HG02938 (cell line): ENCODE results near the gene CAP1.
"Not testable (repeated sequence)": the region's sequence is repeated elsewhere in the genome, so short reads cannot be mapped to it uniquely, and the experiment has no call there.

Source experiments
- ATAC-seq: cut with Tn5 transposase; IDR thresholded peaks from one replicate; pipeline ENCODE4 v1.9.1; 2021; ENCODE audit warnings: mild to moderate bottlenecking, moderate library complexity; ENCODE audit not compliant: unreplicated experiment

The CAP1 gene

DNA sequence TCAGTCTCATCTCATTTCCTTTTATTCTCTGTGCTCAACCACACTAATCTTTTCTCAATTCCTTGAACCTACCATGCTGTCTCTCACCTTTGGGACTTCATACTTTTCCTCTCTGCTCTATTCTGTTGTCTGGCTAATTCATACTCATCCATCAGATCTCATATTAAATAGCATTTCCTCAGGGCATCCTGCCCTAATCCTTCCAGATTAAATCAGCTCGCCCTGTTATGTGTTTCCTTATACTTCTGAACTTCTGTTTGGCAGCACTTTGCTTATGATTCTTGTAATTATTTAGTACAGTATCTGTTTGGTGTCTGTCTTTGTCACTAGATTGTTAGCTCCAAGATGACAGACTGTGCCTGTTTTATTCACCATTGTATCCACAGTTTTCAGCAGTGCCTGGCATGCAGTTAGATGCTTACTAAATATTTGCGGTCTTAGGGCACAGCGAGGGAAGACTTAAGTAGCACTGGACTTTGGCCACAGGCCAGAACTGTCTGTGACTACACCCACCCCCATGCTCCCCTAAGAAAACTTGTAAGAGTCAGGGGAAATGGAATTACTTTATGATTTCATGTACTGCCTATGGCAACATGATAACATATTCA lies 9.9 kb upstream of the CAP1 start:
- no peak for ATAC-seq

DNA sequence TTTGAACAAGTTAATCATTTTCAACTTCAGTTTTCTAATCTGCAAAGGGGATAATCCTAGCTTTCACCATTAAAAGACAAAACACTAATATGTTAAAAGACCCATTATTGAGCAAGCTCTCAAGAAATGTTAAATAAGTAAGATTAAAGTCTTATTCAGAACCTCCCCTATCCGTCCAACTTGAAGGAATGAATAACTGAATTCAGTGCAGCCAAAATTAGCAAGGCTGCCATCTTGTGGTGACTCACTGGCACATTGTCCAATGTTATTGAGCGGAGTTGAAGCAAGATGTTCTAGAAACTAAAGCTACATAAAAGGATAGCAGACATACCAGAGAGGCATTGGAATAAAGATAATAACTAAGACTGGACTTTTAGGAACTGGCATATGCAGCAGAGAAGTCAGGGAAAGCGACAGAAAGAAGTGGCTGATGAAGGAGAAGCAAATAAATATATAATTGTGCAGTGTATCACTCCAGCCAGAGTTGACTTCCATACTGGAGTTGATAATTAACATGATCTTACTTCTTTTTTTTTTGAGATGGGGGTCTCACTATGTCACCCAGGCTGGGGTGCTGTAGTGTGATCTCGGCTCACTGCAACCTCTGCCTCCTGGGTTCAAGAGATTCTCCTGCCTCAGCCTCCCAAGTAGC lies 8.2 kb upstream of the CAP1 start:
- no peak for ATAC-seq

DNA sequence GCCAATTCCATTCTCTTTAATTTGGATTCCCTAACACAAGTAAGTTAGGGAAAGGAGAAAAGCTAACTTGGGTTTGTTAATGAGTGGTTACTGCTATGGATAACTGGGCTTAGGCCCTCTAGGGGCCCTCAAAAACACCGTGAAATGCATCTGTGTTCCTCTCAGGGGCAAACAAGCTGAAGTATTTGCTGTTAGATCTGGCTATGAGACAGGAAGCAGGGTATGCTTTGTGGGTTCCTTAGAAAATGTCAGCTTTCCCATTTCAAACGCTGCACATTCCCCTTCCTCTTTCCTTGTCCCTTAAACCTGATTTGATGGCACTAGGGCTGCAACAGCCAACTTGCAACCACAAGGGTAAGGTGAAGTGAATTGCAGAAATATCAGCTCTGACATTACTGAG lies 5.7 kb upstream of the CAP1 start:
- no peak for ATAC-seq

DNA sequence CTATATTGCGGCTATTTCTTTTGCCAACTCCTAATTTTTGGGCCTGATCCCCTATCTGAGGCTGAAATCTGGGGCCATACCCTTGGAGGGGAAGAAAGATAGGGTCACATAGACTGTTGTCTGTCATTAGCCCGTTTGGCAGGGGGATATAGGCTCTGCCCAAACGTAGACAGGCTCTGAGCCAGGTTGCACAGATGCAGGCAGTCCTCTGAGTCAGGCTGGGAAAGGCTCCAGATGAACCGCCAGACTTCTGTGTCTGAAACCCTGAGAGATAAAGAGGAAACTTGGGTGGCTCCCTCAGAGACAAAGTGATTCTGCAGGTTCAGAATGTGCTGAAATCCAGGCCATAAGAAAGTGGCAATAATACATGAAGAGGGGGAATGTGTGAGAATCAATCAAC lies 4.0 kb upstream of the CAP1 start:
- no peak for ATAC-seq

DNA sequence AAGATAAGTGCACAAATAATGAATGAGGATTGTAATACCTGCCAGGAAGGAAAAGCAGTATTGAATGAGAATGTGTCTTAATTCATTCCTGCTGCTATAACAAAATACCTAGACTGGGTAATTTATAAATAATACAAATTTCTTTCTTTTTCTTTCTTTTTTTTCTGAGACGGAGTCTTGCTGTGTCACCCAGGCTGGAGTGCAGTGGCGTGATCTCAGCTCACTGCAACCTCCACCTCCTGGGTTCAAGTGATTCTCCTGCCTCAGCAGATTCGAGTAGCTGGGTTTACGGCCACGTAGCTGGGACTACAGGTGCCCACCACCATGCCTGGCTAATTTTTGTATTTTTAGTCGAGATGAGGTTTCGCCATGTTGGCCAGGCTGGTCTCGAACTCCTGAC lies 3.3 kb upstream of the CAP1 start:
- not testable (repeated sequence) for ATAC-seq

DNA sequence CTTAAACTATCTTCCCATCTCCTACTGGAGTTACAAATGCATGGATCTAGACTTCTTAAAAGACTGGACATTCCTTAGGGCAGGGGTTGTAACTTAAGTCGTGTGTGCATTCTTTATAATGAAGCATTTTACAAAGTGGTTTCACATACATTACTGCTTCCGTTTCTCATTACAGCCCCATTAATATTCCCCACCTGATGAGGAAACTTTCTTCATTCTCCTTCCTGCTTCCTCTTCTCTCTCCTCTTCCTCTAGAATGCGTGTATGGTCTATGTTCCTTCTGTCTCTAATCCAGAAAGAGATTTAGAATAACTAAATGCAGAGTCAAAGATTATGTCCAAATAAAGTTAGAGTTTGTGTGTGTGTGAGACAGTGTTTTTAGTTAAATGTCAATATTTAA lies 1.8 kb upstream of the CAP1 start:
- no peak for ATAC-seq

DNA sequence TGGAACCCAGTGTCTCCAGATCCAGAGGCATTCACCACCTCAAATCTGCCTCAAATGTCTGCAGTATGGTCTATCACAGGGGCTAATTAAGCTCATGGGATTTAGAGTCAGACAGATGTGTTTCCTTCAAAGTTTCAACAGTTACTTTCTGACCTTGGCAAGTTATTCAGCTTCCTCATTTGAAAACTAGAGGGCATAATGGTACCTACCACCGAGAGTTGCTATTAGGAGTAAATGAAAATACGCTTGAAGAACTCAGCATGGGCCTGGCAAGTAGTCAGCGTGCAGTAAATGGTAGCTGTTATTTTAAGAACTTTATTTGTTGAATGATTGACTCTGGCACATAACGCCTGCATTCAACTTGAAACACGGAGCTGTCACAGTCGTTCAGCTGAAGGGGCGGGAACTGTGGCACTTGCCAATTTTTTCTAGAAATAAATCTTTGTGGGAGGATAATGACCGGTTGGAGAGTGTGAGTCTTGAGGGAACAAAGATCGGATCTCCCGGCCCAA lies 1.2 kb upstream of the CAP1 start:
- ATAC-seq: peak; percentile 1

DNA sequence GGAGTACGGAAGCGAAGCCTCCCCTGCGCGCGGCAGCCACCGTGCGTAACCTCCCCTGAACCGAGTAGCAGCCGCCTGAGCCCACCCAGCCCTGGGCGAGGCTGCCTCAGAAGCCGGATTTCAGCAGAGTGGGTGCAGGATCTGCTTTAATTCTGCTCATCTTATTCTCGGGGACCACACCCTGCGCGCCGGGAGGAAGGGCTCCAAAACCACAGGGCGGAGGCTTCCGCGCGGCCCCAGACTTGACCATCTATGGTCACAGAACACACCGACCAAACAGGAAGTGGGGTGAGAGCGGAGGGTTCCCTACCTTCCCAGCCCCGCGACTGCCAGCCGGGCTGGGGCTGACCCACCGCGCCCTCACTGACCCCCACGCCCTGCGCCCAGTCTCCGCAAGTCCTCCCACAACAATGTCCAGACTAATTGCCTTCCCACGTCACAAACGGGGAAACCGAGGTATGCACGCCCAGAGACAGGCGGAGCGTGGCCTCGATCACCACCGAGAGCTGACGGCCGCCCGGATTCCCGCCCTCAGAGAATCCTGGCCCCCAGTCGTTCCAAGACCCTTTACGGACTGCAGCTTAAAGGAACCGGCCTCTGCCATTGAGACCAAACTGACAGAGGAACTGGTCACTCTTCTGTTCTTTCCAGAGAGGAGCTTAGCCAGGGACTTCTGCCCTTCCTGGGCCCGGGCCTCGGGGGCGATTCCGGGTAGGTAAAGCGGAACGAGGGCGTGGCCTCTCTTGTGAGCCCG lies 595 bp upstream of the CAP1 start:
- ATAC-seq: peak; percentile 71

DNA sequence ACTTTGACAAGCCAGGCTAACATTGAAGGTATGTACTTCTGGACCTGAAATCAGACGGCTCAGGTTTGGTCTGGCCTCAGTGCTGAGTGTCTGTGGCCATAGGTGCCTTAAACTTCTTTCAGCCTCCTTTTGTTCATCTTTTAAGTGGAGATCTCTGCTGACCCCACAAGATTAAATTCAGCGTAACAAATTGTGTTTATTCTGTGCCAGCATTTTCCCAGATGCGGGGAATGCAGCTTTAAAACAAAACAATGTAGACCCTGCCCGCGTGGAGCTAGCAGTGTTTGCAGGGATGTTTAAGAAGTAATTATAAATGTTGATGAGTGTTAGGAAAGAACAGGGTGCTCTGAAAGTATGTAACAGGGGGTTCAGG lies 923 bp downstream of the CAP1 start:
- no peak for ATAC-seq

DNA sequence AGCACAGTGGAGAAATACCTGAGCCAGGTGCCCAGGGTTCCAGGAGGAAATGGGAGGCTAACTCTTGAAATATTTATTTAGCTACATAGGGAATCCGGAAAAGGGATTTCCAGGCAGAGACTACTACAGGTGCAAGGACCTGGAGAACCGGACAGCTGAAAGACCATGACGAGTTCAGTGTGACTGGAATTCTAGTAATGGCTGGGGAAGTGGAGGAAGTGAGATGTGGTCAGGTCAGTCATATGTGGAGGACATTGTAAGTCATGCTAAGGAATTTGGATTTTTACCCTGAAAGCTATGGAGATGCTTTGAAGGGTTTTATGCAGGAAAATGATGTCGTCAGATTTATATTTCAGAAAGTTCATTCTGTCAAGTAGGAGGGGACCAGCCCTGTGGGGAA lies 1.8 kb downstream of the CAP1 start:
- ATAC-seq: no peak

DNA sequence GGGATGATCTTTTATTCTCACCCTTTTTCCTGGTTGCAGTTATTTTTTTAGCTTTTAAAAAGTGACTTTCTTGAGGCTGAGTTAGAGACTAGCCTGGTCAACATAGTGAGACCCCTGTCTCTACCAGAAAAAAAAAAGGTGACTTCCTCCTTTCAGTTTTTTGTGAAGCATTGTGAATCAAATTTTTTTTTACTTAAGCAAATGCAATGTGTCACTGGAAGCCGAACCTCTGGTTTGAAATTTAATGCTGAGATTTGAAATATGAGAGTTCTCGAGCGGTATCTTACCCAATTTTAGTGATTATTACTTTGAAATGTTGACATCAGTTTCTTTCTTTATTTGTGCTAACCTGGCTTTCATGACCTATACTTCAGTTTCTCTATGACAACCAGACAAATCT lies 3.6 kb downstream of the CAP1 start:
- ATAC-seq: no peak

DNA sequence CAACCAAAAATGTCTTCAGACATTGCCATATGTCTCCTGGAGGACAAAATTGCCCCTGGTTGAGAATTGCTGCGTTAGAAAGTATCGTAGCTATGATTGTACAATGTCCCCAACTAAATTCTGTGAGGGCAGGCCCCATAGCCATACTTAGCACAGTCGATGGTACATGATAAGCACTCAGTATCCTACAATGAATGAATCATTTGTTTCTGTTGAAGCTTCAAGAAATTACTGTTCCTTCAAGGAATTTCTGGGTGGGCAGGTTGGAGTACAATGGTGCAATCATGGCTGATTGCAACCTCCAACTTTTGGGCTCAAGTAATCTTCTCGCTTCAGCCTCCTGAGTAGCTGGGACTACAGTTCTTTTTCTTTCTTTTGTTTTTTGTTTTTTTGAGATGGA lies 4.7 kb downstream of the CAP1 start:
- ATAC-seq: no peak

DNA sequence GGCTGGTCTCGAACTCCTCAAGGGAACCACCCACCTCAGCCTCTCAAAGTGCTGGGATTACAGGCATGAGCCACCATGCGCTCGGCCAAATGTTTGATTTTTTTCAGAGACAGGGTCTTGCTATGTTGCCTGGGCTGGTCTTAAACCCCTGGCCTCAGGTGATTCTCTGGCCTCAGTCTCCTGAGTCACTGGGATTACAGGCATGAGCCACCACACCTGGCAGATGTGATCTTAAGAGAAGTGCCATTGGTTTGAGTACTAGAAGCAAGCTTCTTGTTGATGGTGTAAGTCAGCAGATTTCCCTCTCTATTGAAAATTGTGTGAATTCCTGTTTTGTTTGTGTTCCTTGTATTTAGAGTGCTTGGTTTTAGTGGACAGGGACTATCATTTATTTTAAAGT lies 5.2 kb downstream of the CAP1 start:
- no peak for ATAC-seq

DNA sequence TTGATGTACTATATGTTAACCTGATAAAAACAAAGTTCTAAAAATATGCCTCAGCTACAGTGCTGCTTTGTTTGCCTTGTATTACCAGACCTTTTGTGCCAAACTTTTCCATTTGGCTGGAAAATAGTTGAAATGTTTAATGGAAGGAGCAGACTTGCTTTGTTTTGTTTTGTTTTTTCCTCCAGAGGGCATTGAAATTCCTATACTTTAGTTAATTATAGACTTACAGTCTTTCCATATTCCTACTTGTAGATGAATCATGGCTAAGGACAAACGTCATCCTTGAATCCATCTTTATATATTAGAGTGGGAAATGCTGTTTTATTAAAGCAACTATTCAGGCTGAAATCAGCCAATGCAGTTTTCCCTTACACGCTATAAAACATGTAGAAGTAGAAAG lies 6.7 kb downstream of the CAP1 start:
- no peak for ATAC-seq

DNA sequence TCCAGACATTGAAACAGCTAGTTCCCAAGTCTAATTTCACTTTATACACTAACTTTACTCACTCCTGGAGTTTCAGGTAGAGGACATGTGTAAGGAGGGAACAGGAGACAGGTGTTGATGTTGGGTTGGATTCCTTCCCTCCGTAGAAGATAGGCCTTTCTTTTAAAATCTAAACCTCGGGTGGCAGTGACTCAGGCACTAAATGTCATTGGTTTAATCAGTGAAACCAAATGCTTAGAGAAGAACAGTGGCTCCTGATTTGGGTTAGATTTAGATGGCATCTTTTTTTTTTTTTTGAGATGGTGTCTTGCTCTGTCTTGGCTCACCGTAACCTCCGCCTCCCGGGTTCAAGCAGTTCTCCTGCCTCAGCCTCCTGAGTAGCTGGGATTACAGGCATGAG lies 7.2 kb downstream of the CAP1 start:
- ATAC-seq: no peak

DNA sequence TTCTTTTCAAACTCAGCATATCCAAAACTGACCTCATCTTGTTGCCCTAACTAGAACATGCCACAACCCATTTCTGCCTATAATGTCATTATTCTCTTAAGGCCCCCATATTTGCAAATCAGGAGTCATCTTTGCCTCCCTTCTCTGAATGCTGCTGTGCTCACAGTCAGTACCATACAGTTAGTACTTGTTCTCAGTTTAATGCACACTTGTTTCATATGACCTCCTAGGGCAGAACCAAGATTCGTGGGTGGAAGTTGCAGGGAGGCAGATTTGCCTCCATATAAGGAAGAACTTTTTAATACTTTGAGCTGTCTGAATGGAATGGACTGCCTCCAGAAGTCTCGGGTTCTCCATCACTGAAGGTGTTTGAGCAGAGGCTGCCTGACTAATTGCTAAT lies 9.2 kb downstream of the CAP1 start:
- ATAC-seq: no peak

DNA sequence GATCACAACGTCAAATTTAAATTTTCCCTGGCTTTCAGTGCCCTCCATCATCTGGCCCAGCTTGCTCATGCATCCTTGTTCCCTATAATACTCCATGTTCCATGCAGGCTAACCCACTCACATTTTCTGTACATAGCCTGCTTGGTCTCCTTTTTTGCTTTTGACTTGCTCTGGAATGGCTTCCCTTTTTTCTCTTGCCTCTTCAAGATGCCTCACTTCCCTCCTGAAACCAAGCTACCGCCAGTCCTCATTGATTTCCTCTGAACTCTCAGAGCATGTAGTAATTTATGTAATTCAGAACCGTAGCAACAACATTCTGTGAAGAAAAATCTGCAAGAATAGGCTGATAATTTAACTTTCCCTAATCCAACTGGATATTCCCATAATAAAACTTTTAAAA lies 10.3 kb downstream of the CAP1 start:
- ATAC-seq: no peak

DNA sequence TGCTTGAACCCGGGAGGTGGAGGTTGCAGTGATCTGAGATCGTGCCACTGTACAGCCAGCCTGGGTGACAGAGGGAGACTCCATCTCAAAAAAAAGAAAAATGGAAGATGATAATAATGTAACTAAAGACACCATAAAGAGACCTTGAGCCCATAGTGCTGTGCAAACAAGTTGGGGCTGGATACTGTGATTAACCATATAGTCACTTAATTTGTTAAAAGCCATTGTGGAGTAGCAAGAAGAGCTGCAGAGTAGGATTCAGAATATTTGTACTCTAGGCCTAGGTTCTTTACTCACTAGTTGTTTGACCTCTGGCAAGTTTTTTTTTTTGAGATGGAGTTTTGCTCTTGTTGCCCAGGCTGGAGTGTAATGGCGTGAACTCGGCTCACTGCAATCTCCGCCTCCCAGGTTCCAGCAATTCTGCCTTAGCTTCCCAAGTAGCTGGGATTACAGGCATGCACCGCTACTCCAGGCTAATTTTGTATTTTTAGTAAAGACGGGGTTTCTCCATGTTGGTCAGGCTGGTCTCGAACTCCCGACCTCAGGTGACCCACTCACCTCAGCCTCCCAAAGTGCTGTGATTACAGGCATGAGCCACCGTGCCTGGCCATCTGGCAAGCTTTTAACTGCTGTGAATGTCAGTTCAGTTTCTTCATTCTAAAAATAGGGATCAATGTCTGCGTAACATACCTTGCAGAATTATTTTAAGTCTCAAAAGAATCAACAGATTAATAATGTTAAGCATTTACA lies 12.8 kb downstream of the CAP1 start:
- no peak for ATAC-seq

DNA sequence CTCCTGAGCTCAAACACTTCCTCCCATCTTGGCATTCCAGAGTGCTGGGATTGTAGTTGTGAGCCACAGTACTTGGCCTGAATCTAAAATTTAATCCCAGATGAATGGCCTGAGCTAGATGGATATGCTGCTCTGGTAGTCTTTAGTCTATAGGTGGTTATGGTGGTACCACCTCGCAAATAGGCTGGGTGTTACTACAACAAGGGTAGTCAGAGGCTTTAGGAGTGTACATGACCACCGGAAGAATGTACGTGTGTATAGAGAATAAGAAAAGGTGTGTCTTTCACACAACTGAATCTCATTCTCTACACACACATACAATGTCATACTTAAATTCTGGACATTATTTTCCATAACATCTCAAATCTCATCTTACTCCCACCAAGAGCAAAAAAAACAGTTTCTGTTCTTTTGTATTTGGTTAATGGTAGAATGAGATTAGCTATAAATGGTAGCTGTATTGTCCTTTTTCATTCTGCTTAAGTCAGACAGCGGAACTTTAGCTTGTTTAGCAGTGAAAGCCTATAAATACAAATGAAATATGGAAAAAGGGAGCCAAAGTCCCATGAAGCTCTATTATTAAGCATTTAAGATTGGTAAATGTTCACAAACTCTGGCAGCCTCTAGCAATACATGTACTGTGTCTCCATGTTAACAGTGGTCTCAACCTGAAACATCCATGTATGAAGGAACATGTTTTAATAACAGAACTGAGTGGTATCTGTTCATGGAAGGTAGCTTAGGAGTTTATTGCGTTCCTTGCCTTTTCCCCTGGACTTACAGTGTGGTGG lies 16.2 kb downstream of the CAP1 start:
- no peak for ATAC-seq

DNA sequence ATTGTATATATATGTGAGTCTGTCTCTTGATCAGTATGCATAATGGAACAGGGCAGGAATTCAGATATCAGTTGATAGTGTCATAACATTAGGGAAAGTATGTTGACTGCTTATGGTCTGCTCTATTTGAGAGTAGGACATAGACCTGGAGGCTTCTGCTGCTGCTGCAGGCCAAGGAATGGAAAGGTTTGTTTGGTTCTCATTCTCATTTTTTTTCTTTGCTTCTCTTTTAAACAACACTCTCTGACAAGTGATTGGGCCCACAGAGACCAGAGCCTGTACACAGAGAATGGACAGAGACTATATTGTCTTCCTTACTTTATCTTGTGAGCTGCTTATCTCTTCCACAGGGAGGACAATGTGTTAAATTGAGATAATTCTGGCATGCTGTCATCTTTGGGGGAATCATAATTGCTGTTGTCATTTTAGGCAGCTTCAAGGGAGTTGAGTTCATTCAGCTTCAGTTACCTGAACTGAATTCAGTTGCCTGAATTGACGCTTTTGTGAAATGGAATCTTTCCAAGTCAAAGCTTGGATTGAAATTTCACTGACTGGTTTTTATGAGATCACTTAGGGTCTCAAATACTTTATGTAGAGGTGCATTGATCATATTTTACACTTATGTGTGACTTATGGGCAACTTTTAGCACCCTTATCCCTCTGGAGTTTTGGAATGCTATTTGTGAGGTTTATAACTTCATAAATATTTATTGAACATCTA lies 16.9 kb downstream of the CAP1 start:
- no peak for ATAC-seq
